ENCODE measurements around the gene DNAJC8.

The DNAJC8 gene

DNA sequence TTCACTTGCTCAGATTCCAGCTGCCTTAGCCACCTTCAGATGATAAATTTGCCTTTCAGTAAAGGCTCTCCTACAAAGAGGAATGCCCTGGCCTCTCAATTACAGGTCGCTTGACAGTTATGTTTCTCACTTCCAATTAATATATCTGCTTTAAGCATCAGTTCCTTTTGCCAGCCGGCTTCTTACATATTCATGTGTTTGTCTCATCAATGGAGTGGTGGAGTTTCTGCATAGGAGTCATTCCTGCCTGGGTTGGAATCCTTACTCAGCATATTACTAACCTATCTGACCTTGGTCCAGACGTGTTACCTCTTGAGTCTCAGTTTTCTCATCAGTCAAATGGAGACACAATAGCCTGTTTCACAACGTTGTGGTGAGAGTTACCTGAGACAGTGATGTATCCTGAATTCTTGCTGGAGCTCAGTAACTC is 17.1 kb upstream of the DNAJC8 start:
- in situ Hi-C loops (cut with HindIII; ENCODE audit: low sequenced_read_pairs) = loop anchor here (5.0 kb wide), 2 partner anchors 92 to 352 kb away; no protein-coding TSS in a partner anchor

DNA sequence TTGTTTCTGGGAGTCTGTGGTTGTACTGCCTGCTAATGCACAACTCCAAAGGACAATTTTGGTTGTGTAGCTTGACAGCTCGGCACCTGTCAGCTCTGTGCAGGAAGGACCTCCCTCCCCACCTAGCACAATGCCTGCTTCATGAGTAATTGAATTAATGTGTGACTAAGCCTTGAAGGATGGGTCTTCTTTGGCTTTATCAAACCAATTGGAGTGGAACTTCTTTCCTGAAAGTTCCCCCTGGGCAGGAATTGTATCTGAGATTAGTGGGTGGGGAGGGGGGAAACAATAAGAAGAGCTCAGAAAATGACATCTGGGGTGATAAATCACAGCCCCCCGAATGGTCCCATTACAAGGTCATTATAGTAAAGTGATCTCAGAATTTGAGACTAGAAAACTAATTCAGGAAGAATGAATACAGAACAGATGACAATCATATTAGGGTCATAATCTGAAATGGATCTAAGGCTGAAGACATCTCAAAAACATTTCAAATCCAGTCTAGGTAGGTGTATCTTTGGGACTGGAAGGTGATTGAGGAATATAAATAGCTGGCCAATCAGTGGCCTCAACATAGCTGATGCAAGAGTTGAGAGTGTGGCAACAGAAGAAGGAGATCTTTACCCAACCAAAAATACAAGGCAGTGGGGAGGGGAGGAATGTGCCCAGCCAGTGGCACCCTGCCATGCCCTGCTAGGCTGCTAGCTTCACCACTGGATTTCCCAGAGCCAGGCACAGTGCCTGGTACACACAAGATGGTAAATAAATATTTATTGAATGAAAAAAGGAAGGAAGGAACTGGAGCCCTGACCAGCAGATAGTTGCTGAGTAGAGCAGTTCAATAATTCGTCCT is 16.4 kb upstream of the DNAJC8 start:
- in situ Hi-C loops (cut with HindIII; ENCODE audit: low sequenced_read_pairs) = no loop called here

DNA sequence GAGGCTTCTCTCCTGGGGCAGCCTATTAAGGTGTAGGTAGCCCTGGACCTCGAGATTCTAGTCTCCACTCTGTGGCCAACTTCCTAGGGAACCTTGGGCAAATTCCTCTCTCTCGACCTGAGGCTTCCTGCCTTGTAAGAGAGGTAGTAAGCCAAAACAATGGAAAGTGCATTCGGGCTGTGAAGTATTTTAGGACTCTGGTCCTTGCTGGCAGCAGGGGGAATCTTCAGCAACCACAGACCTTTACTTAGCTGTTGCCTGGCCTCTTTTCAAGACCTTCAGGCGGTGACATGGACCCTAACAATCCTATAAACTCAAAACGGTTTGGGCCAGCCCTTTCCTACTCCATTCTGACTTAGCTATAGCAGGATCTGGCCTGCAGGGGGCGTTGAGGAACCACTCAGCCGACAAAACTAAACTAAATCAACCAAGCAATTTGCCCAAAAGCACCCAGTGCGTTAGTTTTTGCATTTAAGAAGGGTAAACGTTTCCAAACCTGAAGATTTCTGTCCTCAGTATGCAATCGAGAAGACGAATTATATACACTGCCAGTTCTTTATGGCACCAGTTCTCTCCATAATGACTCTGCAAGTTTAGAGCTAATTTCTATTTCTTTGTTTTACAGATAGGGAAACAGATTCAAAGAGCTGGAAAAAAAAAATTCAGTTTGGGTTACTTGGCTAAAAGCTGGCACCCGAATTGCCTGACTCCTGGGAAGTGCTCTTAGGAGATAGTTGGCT is 15.6 kb upstream of the DNAJC8 start:
- in situ Hi-C loops (cut with HindIII; ENCODE audit: low sequenced_read_pairs) = no loop called here

DNA sequence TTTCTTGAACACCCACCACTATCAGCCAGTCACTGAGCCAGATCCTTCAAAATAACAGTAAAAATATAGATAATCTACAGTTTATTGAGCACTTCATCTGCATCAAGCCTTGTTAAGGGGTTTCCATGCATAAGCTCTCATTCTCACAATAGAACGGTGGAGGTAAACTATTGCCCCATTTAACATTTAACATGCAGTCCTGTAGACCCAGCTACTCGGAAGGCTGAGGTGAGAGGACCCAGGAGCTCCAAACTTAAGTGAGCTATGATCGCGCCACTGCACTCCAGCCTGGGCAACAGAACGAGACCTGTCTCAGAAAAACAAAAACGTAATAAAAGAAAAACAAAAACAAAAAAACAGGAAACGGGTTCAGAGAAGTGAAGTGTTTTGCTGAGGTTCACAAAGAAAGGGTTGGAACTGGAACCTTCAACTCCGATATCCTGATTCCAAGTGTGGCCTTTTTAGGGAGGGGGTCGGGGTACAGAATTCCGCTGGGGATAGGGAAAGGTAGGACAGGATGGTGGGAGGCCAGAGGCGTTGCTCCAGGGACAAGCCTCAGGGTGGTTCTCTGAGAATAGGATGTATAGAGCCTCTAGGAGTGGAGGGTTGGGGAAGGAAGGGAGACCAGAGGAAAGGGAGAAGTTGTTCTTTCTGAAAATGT is 14.9 kb upstream of the DNAJC8 start:
- in situ Hi-C loops (cut with HindIII; ENCODE audit: low sequenced_read_pairs) = no loop called here

DNA sequence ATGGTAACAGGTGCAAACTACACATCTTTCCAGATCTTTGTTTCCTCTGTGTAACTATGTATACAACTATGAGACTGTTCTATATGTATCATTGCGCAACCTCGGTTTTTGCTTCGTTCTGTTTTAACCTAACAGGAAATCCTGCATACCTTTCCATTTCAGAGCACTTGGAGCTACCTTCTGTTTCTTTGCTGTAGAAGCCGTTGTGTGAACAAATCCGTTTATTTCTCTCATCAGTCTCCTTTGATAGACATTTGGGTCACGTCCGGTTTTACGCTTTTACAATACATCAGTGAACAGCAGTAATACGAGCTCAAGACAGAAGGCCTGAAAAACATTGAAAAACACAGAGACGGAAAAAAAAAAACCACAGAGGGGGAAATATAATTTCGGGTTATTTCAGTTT is 13.6 kb upstream of the DNAJC8 start:
- in situ Hi-C loops (cut with HindIII; ENCODE audit: low sequenced_read_pairs) = no loop called here

- in situ Hi-C loops (cut with HindIII; ENCODE audit: low sequenced_read_pairs) = no loop called here
Measured at GRCh38 chr1:28244549-28245251, 11.9 kb upstream of the DNAJC8 start.

GRCh38 chr1:28243685-28244311 is 11.0 kb upstream of the DNAJC8 start:
- in situ Hi-C loops (cut with HindIII; ENCODE audit: low sequenced_read_pairs) = no loop called here

- in situ Hi-C loops (cut with HindIII; ENCODE audit: low sequenced_read_pairs) = no loop called here
Measured at GRCh38 chr1:28241638-28242241, 8.9 kb upstream of the DNAJC8 start.

DNA sequence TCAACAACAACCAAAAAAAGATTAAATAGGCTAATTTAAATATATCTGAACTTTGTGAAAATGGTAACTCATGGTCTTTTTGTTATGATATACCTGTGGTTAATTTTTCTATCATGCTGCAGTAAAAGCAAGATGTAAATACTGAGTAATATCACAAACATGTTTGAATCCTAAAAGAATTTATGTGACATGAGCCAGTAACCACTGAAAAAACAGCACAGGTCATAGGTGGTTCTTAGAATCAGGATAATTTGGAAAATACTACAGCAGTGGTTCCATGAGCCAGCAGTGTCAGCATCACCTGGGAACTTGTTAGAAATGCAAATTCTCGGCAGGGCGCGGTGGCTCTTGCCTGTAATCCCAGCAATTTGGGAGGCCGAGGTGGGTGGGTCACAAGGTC is 7.2 kb upstream of the DNAJC8 start:
- in situ Hi-C loops (cut with HindIII; ENCODE audit: low sequenced_read_pairs) = no loop called here

DNA sequence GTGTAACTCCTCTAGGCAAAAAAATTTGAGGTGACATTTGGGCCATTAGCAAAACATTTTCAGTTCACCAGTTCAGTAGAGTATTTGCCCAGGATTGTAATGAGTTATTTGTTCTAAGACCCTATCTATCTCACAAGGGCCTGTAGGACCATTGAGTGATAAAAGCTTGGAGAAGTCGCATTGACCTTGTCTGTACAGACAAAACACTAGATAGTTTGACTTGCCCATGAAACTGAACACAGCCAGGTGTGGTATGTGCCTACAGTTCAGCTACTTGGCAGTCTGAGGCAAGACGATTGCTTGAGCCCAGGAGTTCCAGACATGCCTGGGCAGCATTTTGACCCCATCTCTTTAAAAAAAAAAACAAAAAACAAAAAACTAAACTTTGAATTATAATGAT is 6.2 kb upstream of the DNAJC8 start:
- in situ Hi-C loops (cut with HindIII; ENCODE audit: low sequenced_read_pairs) = no loop called here

GRCh38 chr1:28236656-28237322 is 4.0 kb upstream of the DNAJC8 start:
- in situ Hi-C loops (cut with HindIII; ENCODE audit: low sequenced_read_pairs) = no loop called here

GRCh38 chr1:28235755-28236655 is 3.2 kb upstream of the DNAJC8 start, which contains the start of gene ATP5IF1:
Gene ATP5IF1 (plus strand): TSS chr1:28236124. CDS start chr1:28236184, 60 bp downstream.
- in situ Hi-C loops (cut with HindIII; ENCODE audit: low sequenced_read_pairs) = no loop called here

DNA sequence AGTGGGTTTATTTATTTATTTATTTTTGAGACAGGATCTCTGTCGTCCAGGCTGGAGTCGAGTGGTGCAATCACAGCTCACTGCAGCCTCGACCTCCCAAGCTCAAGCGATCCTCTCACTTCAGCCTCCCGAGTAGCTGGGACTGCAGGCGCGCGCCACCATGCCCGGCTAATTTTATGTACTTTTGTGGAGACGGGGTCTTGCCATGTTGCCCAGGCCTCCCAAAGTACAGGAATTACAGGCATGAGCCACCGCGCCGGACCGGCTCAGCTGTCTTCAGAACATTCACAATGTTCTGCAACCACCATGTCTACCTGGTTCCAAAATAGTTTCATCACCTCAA is 406 bp upstream of the DNAJC8 start:
- in situ Hi-C loops (cut with HindIII; ENCODE audit: low sequenced_read_pairs) = no loop called here

DNA sequence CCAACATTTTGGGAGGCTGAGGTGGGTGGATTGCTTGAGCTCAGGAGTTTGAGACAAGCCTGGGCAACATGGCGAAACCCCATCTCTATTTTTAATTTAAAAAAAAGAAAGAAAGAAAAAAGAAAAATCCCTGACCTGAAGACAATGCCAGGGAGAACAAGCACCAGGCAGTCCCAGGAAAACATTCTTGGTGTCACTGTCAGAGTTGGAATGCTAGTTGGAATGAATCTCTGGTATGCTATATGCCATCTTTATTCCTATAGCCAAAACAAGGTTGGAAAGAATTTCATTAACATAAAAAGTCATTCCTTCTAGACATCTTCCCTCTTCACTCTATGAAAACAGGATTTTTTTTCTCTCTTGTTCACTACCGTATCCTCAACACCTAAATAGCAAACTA is 2.8 kb downstream of the DNAJC8 start:
- in situ Hi-C loops (cut with HindIII; ENCODE audit: low sequenced_read_pairs) = no loop called here

DNA sequence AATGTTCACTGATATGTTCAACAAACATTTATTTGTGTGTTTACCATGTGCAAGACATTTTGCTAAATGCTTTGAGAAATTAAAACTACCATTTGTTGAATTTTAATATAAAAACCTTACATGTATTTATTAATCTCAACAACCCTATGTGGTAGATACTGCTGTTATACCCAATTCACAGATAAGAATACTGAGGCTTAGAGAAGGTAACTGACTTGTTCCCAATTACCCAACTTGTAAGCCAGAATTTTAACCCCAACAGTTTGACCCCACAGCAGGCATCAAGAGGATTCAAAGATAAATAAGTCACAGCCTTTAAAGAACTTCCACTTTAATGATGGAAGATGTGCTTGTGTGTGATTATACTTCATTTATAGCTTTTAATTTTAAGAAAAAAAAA is 3.7 kb downstream of the DNAJC8 start:
- in situ Hi-C loops (cut with HindIII; ENCODE audit: low sequenced_read_pairs) = no loop called here

DNA sequence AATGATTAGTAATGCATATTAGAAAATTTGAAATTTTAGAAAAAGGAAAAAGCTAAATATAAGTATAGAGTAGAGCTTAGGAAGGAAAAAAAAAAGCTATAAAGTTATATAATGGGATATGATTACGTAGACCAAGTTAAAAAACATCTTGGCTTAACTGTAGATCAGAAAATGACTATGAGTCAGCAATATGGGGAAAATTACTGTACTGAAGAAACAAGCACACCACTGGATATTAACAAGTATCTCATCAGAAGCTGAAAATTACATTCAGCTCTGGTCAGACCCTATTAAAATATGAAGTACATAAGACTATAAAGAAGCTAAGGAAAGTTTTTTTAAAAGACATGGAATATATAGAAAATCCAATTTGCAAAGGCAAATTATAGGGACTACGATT is 19.5 kb downstream of the DNAJC8 start:
- in situ Hi-C loops (cut with HindIII; ENCODE audit: low sequenced_read_pairs) = no loop called here

DNA sequence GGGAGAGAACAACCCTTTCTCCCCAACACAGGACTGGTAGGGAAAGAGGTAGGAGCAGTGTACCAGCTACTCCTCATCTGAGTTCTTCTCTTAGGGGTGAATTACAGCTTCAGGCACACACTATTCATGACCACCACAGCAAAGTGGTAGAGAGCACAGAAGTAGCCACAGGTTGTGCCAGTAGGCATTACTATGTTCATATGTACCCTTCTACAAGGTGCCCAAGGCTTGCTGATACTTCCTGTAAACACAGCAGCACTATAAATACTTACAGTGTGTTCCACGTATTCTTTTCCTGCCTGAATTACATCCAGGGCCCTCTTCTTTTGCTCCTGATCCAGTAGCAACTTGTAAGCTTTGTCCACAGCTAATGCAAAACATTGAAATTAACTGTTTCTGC is 23.1 kb downstream of the DNAJC8 start:
- in situ Hi-C loops (cut with HindIII; ENCODE audit: low sequenced_read_pairs) = no loop called here

DNA sequence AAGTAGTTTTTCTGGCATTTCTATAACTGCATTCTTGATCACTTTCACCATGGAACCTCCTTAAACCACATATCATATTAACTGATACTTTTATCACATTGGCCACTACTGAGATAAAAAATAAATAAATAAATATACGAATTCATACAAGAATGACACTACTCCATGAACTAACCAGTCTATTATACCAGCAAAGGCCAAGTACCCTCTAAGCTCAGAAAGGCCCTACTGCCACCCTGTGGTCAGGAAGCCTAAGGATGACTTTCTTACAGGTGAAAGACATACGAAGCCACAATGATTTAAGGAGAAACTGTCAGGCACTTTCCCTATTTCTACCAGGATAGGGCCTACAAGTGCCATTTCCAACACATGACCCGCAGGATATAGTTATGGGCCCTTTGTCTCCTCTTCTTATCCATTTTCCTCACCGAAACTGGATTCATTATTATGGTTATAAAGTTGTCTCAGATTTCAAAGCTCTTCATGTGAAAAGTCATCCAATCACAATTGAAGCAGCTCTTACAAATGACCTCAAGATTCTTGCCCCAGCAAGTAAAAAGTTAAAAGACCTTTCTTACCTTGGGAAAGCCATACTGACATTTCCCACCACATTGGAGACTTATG is 23.9 kb downstream of the DNAJC8 start:
- in situ Hi-C loops (cut with HindIII; ENCODE audit: low sequenced_read_pairs) = no loop called here
